Adipocyte (in vitro differentiated cells): ENCODE measurements around the gene SLC10A2.
A peak's percentile ranks its signal among the peaks of the same experiment; 100 is the strongest.

Experiments
- DNase-seq: peaks from one replicate; pipeline ENCODE4 v3.0.0-alpha.2; 2015; ENCODE audit warnings: low read depth
- H3K27me3 ChIP-seq: replicated peaks from 2 replicates; pipeline ENCODE4 v1.7.0; 2013; ENCODE audit warnings: mild to moderate bottlenecking, low read length, moderate library complexity; ENCODE audit not compliant: control insufficient read depth, insufficient read depth
- H3K36me3 ChIP-seq: 2 replicates; pipeline ENCODE4 v1.7.0; 2013; ENCODE audit warnings: low read length, mild to moderate bottlenecking, moderate library complexity; ENCODE audit not compliant: control insufficient read depth, insufficient read depth, severe bottlenecking
- H3K4me1 ChIP-seq: 2 replicates; pipeline ENCODE4 v1.7.0; 2013; ENCODE audit warnings: mild to moderate bottlenecking, low read length, moderate library complexity; ENCODE audit not compliant: control insufficient read depth, insufficient read depth
- H3K4me3 ChIP-seq: 2 replicates; pipeline ENCODE4 v1.7.0; 2013; ENCODE audit warnings: mild to moderate bottlenecking, low read length, moderate library complexity
- H3K9ac ChIP-seq: 2 replicates; pipeline ENCODE4 v1.7.0; 2013; ENCODE audit warnings: mild to moderate bottlenecking, low read length, moderate library complexity
- H3K9me3 ChIP-seq: 2 replicates; pipeline ENCODE4 v1.7.0; 2013; ENCODE audit warnings: mild to moderate bottlenecking, low read length, moderate library complexity; ENCODE audit not compliant: control insufficient read depth

SLC10A2 gene

DNA sequence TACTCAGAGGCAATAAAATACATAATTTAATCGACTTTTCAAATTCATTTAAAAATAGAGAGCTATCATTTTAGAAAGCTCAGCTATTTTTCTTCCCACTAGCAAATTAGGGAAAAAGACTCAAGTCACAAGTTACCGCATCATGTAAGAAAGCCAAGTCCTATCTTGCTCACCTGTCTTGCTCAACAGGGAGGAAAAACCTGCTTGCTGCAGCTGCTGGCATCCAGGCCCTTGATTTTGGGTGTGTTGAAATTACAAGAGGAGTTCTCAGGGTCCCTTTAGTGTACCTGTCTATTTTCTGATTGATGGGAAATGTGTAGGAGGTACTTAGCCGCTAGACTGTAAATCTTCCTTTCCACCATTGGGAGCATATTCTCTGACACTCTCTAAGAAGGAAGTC is 22.2 kb downstream of the SLC10A2 start:
- Histone ChIP-seq H3K36me3 (no peaks in the 10 kb centered on the region), H3K27me3 (no peaks in the 10 kb centered on the region), H3K9ac (no peak overlapping the region), H3K4me1 (no peaks in the 10 kb centered on the region), H3K4me3 (no peak overlapping the region), H3K9me3 (peaks cover 7% of the 10 kb centered on the region)
- DNase-seq = no peak

DNA sequence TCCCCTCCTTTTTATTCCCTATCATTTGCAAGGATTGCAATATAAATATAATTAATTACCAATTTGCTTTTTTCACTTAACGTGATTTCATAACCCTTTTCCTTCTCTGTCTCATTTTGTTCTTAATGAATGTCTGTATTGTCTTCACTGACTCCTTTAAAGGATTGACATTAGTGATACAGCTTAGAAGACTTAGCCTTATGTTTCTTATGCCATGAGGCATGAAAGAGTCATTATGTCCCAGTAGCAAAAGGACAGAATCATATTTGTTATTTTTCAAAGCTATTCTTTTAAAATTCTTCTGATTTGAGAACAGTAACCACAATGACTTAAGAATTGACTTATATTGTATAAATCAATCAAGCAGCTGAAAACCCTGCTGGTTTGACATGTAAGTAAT is 26.2 kb downstream of the SLC10A2 start:
- Histone ChIP-seq H3K36me3 (no peaks in the 10 kb centered on the region), H3K4me1 (no peaks in the 10 kb centered on the region), H3K9me3 (peaks cover 7% of the 10 kb centered on the region), H3K4me3 (no peak overlapping the region), H3K9ac (no peak overlapping the region), H3K27me3 (no peaks in the 10 kb centered on the region)
- DNase-seq = no peak

DNA sequence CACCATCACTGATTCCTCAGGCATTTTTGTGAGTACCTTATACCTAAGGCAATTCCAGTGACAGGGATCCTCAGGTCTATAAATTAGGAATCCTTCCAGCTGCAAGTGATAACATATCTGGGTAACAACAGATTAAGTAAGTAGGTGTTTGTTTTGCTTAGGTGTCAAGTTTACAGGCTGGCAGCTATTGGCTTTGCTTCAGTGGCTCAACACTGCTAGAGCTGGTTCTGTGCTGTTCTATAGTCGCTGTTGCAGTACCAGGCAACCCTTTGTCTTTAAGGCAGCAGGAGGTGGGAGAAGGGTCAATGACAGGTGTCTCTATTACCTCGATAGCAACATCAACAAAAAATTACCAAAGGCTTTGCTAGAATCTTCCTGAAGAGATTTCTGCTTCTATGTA is 27.0 kb downstream of the SLC10A2 start:
- peaks cover 7% of the 10 kb centered on the region for H3K9me3 ChIP-seq
- H3K9ac ChIP-seq = no peak overlapping the region
- H3K27me3 ChIP-seq = no peaks in the 10 kb centered on the region
- no peak overlapping the region for H3K4me3 ChIP-seq
- H3K36me3 ChIP-seq = no peaks in the 10 kb centered on the region
- DNase-seq = no peak
- no peaks in the 10 kb centered on the region for H3K4me1 ChIP-seq

DNA sequence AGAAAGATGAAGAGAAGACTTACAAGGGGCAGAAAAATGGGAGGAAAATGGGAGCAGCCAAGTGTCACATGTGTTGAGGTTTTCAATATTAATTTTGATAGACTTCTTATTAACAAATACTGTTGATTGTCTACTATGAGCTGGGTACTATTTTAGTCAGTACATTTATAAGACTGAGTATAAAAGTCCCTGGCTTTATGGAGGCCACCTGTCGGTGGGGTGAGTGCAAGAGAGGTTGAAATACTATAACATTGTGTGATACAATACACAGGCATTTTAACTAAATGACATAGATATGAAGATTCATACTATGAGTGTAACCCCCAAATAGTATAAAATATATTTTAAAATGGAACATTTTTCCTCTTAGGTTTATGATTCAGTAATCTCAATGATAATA is 29.9 kb downstream of the SLC10A2 start:
- no peak overlapping the region for H3K4me3 ChIP-seq
- no peaks in the 10 kb centered on the region for H3K36me3 ChIP-seq
- H3K4me1 ChIP-seq = peaks cover 4% of the 10 kb centered on the region
- peaks cover 7% of the 10 kb centered on the region for H3K9me3 ChIP-seq
- no peaks in the 10 kb centered on the region for H3K27me3 ChIP-seq
- no peak overlapping the region for H3K9ac ChIP-seq
- no peak for DNase-seq

DNA sequence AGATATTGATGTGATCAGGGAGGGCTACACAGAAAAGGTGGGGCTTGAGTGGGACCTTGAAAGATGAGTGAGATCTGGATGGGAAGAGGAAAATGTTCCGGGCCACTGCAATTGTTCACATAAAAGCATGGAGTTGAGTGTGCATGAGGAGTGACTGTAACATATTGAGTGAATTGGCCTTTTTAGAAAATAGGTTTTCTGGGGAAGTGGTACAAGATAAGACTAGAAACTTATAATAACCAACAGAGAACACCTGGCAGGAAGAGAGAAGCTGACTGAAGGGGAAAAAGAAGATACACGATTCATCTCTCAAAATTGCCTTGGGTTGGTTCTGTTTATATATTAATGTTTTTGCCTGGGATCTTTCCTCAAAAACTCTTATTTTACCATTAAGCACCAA is 32.2 kb downstream of the SLC10A2 start:
- DNase-seq = no peak
- no peak overlapping the region for H3K9ac ChIP-seq
- no peaks in the 10 kb centered on the region for H3K27me3 ChIP-seq

DNA sequence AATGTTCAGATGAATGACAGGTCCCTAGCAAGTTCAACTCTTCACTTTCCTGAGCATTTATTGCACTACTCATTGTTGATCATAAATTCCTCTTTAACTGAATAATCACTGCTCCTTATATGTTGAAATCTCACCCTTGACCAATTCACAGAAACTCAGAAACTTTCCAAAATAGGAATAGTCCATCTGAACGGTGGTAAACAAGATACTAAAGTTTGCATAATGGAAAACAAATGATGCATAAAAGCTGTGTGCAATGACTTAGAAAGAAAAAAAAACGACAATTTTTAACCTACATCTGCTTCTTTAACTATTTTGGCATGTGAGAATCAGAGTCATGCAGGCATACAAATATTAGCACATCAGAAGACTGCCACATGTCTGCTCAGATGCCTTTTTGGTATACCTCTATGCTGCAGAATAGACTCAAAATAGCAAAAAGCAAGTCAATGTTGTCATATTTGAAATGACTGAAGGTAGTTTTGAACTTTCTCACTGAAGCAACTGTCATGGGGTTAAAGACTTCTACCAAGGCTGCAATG is 34.8 kb downstream of the SLC10A2 start:
- Histone ChIP-seq H3K36me3 (no peaks in the 10 kb centered on the region), H3K4me3 (no peak overlapping the region), H3K9me3 (peaks cover 3% of the 10 kb centered on the region), H3K9ac (no peak overlapping the region), H3K27me3 (no peaks in the 10 kb centered on the region), H3K4me1 (peaks cover 4% of the 10 kb centered on the region)
- DNase-seq = no peak

More for the DNA sequence above, 32.2 kb downstream of the SLC10A2 start:
- H3K36me3 ChIP-seq = no peaks in the 10 kb centered on the region
- H3K4me3 ChIP-seq = no peak overlapping the region
- H3K9me3 ChIP-seq = no peaks in the 10 kb centered on the region
- peaks cover 4% of the 10 kb centered on the region for H3K4me1 ChIP-seq

DNA sequence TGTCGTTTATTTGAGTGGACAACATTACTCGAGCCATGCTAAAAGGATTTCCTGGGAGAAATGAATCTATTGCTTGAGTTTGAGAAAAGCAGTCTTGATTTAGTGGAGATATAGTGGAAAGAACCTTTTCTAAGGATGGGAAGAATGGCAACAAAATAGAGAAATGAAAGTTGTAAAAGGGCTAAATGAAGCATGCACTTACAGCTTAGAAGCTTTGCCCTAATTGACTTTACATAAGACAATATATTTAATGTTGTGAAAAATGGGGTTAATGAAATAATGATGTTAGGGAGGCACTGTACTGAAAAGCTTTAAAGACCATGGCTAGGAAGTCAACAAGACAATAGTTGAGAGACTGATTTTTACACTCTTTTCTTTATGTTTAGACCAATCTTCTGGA is 35.4 kb downstream of the SLC10A2 start:
- no peak overlapping the region for H3K9ac ChIP-seq
- H3K36me3 ChIP-seq = no peaks in the 10 kb centered on the region
- H3K9me3 ChIP-seq = peaks cover 8% of the 10 kb centered on the region
- no peak for DNase-seq
- peaks cover 4% of the 10 kb centered on the region for H3K4me1 ChIP-seq
- no peaks in the 10 kb centered on the region for H3K27me3 ChIP-seq
- no peak overlapping the region for H3K4me3 ChIP-seq

DNA sequence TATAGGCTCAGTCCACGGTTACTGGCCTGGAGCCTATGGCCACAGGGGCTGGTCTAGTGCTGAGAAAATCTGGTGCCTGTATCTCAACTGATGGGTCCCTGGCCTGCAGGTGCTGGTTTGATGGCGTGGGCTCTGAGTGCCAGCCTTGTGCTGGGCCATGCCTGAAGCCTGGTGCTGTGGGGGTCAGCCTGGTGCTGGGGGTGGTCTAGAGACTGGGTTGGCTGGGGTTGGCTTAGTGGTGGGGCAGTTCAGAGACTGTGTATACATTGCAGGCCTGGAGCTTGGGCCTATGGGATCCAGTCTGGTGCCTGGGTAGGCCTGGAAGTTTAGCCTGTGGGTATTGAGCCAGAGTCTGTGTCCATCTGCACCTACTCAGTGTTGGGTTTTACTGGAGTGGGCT is 36.4 kb downstream of the SLC10A2 start:
- no peak overlapping the region for H3K9ac ChIP-seq

DNA sequence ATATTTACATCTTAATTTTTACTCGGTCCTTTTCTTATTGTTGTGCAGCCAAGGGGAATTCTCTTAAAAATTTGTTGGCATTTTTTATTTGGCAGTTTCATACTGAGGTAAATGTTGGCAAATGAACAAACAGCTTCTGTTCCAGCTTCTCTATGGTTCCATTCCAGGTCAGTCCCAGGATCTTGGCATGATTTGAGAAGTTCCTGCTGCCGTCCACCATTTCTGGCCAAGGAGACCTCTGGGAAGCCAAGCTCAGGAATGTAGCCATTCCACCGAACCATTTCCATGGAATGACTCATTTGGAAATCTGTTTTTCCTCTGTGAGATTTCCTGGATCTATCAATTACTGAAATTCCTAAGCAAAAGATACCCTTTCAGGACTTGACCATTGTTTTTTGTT is 43.9 kb downstream of the SLC10A2 start:
- H3K4me1 ChIP-seq = no peaks in the 10 kb centered on the region
- H3K9ac ChIP-seq = no peak overlapping the region
- peaks cover 17% of the 10 kb centered on the region for H3K9me3 ChIP-seq
- no peaks in the 10 kb centered on the region for H3K27me3 ChIP-seq
- H3K36me3 ChIP-seq = no peaks in the 10 kb centered on the region
- DNase-seq = no peak
- no peak overlapping the region for H3K4me3 ChIP-seq

More for the DNA sequence above, 36.4 kb downstream of the SLC10A2 start:
- Histone ChIP-seq H3K9me3 (peaks cover 17% of the 10 kb centered on the region), H3K36me3 (no peaks in the 10 kb centered on the region), H3K27me3 (no peaks in the 10 kb centered on the region), H3K4me3 (no peak overlapping the region), H3K4me1 (peaks cover 4% of the 10 kb centered on the region)
- no peak for DNase-seq

DNA sequence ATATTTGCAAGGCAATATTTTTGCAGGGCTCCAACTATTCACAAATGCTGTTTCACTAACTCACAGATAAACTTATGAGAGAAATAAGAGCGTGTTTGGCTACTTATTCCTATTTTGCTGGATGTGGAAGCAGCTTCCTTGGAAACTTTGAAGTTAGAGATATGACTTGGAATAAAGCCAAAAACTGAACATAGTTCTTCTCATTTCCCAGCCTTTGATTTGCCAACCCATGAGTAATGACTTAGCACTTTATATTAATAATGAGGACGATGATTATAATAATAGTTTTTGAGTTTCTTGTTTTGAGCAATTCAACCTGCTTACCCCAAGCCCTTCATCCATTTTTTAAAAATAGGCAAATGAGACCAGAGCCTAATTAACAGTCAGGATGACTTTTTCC is 47.7 kb downstream of the SLC10A2 start:
- H3K4me3 ChIP-seq = no peak overlapping the region
- H3K36me3 ChIP-seq = no peaks in the 10 kb centered on the region
- no peaks in the 10 kb centered on the region for H3K4me1 ChIP-seq
- H3K9ac ChIP-seq = no peak overlapping the region
- no peaks in the 10 kb centered on the region for H3K27me3 ChIP-seq
- no peaks in the 10 kb centered on the region for H3K9me3 ChIP-seq
- no peak for DNase-seq

DNA sequence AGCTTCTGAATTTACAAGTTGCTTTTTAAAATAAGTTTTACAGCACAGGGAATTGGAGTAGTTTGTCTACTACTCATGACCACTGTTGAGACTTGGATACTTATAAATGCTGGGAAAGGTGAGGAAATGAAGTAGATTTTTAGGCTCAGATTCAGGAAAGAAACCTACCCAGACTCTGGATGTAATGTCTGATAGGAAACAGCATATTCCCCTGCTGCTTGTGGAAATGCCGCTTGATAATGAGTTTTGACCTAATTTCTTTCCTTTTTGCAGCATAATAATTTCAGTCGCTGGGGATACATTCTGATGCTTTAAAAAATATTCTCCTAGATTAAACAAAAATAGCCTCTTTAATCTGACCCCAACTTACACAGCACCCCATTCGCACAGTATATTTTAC is 53.6 kb downstream of the SLC10A2 start:
- no peak overlapping the region for H3K4me3 ChIP-seq
- no peaks in the 10 kb centered on the region for H3K4me1 ChIP-seq
- no peaks in the 10 kb centered on the region for H3K27me3 ChIP-seq
- H3K36me3 ChIP-seq = no peaks in the 10 kb centered on the region
- H3K9ac ChIP-seq = no peak overlapping the region
- no peak for DNase-seq
- no peaks in the 10 kb centered on the region for H3K9me3 ChIP-seq

DNA sequence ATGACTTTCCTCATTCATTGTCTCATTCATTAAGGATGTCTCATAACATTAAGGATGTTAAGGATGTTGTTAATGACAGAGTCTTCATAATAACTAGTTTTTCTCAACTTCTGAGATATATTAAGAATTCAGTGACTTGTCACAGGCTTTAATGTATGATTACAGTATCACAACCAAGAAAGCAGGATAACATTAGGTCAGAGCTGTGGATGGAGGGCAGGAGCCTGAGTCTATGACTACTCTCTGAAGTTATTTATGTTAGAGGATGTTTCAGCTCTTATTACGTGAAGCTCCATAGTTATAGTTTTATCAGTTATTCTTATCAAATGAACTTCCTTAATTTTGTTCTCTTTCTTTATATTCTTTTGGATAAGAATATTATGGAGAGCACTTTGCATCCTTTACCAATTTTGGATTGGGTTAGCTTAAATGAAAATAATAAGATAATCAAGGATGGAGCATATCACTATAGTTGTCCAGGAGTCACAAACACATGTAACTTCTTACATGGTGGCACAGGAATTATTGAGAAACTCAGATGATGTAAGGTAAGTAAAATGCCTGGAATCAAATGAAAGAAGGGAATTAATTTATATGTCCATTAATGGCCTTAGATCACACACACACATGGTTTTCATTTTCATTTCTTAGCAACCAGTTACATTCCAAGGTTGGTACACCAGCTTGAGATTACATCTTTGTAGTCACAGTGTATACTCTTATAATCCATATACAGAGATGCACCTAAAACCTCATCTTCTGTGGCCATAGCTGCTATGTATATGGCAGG is 57.0 kb downstream of the SLC10A2 start:
- Histone ChIP-seq H3K27me3 (no peaks in the 10 kb centered on the region), H3K9me3 (no peaks in the 10 kb centered on the region), H3K36me3 (no peaks in the 10 kb centered on the region), H3K4me3 (no peak overlapping the region), H3K9ac (no peak overlapping the region), H3K4me1 (no peaks in the 10 kb centered on the region)
- DNase-seq = peak; percentile 61
